G401.6 (cell line): ENCODE measurements around the gene CPE.

Experiments
- FAIRE-seq: peaks from 2 replicates; lab custom pipeline; 2012; peaks lifted over from hg19 to GRCh38; lab: Jason Lieb, UNC

CPE gene

DNA sequence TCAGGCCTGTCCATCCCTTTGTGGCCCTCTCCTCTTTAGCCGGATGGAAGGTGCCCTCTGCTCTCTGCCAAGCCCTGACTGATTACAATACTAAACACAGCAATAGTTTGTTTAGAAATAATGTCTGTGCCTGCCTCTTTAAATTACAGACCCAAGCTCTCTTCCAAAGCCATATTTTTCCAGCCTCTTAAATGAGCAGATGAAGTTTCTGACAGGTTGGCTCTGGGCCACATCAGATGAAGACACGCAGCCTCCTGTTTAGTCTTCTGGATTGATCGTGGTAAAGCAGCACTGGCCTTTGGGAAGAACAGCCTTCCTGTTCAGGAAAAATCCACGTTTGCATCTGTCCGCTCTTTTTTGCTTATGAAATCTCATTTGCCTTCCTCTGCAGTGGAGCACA lies 133.6 kb downstream of the CPE start:
- FAIRE-seq, result peak; percentile 94

DNA sequence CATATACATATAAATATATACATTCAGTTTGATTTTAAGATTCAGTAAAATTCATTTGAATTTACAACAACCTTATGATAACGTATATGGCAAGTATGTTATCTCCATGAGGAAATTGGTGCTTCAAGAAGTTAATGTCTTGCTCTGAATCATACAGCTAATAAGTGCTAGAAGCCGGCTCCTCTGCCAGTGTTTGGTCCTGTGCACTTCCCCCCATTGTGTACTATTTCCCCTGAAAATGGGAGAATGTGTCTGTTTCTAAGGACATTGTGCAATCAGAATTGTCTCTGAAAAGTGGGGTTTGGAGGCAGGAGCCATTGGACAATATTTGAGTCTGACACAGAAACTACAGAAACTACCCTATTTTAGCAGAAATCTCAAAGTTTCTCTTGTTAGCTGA lies 135.9 kb downstream of the CPE start:
- peak; percentile 70 for FAIRE-seq

DNA sequence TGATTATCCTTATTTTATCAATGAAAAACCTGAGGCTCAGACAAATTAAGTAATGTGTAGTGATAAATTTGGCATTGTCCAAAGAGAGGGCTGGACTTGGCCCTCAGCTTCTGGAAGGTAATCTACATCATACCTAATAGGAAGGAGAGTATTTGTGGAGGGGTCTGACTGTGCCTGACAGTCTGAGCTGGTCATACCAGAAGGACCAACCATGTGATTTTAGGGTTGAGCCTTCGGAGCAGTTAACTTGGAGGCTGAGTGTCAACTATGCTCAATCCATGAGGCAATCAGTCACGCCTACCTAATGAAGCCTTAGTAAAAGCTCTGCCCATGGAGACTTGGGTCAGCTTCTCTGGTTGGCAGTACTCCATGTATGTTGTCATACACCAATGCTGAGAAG lies 136.4 kb downstream of the CPE start:
- no peak for FAIRE-seq

DNA sequence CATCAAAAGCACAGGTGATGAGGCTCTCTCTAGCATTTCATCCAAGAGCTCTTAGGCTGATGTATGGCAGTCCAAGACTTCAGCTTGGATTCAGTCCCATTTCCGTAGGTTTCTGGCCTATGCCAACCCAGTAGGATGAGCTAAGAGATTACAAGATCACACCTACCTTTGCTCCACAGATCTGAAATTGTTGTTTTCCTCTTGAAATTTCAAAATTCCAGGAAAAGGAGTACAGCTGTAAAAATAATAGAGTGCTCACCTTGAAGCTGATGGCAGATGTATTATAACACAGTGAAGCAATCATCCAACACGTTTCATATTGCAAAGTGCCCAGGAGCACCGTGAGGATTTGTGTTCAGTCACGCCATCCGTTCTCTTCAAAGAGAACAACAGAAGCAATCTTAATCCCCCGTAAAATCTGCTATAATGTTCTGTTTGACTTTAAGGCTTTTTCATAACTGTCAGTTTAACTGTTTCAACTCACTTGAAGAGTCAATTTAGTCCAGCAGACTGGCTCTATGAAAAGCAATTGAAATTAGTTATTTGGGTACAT lies 137.5 kb downstream of the CPE start:
- FAIRE-seq, result peak; percentile 73

DNA sequence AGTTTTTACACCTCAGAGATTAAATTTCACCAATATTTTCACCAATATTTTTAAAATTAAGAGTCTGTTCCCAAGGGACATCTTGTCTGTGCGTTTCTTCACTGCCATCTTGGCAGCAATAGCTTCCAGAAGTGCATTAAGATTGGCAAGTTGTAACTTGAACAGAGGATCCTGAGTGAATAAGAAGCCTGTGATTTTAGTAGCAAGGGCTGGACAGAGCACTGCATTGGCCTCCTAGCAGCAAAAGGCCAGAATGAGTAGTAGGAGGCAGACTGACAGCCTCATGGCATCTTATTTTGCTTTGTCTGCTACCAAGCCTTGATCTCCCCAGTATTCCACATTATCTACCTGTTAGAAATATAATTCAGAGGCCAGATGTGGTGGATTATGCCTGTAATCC lies 138.4 kb downstream of the CPE start:
- FAIRE-seq, result no peak

DNA sequence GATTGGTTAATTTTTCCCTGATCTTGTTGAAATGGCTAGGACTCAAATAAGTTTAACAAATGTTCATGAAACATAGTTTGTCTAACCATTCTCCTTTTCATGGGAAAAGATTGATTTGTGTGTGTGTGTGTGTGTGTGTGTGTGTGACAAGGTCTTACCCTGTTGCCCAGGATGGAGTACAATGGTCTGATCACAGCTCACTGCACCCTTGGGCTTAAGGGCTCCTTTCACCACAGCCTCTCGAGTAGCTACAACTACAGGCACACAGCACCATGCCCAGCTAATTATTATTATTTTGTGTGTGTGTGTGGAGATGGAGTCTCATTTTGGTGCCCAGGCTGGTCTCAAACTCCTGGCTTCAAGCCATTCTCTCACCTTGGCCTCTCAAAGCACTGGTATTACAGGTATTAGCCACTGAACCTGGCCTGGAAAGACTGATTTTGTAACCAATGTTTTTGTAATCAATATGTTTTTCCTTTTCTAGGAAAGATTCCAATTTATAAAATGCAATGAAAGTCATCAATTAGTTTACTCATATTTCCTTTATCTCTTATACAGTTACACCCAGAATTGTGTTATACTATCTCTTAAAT lies 139.3 kb downstream of the CPE start:
- peak; percentile 77 for FAIRE-seq

DNA sequence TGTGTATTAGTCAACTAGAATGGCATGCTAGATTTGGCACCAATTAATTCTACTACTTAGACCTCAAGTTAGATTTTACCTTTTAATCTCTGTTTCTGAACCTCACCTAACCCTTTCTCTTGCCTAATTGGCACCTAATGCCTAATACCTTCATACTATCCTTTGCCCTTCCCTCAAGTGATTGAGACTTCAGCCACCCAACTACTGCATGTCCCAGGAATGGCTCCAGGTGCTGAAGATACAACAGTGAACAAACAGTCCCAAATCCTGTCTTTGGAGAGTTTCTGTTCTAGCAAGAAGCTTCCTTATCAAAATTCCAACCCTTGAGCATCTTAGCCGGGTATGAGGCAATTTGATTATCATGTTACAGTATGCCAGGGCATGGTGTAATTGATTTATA lies 139.9 kb downstream of the CPE start:
- no peak for FAIRE-seq

DNA sequence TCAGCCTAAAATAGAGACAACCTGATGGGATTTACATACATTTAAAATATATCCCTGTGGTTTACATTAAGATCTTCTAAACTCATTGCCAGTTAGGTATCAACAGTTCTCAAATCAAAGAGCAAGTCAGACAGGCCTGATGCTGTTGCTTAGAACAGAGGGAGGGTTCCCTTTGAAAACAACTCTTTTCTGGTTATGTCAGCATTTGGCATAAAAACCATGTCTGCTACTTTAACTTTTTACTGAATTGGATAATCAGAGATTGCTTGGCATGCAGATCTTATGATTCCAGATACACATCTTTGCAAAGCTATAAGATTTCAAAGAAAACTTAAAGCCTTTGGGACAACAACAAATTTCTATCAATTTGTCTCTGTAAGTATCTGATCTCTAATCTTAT lies 140.8 kb downstream of the CPE start:
- FAIRE-seq, result peak; percentile 87

DNA sequence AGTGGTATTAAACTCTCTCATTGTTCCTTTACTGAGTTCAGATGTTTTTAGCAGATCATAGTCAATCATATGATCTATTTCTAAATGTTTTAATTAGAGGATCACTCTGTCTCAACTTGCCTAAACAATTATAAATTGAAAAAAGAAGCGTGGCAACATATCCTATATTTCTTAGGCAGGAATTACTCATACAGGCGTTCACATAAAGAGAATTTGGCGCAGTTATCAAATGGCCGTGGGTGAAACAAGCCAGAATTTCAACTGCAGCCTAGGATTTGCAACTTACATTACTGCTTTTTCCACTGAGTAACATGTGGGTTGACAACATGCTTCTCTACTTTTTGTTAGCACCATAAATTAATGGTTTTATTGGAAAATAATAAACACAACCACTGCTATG lies 141.3 kb downstream of the CPE start:
- FAIRE-seq, result no peak

DNA sequence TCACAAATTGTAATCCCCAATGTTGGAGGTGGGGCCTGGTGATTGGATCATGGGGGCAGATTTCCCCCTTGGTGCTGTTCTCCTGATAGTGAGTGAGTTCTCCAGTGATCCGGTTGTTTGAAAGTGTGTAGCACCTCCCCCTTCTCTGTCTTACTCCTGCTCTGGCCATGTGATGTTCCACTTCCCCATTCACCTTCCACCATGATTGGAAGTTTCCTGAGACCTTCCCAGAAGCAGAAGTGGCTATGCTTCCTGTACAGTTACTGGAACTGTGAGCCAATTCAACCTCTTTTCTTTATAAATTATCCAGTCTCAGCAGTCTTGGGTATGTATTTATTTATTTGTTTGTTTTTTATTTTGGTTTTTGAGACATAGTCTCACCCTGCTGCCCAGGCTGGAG lies 143.2 kb downstream of the CPE start:
- no peak for FAIRE-seq

DNA sequence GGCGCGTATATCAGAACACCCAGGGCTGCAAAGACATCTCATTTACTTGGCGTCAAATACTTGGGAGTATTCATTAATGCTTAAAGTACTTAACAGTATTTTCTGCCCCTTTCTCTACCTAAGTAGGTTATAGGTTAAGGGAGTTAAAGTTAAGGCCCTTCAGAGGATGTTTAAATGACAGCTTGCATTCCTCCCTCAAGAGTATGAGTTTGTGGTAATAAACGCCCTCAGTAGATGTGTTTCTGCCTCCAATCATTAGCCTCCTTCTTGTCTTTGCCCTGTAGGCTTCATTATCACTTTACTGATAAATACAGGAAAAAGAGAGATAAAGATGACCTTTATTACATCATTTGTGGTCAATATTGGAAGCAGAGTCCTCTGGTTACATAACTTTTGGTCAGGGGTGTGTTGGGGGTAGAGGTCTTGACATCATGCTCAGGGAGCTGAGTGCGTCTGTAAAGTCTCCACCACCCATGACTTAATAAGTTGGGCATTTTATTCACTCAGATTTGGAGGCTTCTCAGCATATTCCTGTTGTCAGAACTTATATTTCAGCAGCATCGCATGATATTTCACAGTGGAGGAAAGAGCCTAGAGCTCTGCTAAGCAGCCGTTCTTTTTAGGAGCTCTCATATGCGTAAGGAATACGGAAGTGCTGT lies 145.9 kb downstream of the CPE start:
- peak; percentile 97 for FAIRE-seq

DNA sequence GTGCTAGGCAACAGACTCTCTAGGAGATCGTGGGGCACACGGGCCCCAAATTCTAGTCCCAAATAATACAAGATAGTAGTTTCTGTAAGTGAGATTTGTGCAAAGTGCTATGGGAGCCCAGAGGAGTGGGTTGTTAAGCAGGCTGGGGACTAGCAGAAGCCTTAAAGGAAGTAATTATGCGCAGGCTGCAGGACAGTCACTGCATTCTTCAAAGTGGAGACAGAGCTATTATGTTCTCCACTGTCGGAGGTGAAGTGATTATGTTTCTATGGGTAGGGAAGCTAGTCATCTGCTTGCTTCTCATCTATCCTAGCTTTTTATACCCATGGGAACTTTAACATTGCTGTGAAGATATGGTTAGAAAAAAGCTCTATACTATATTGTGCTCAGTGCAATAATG lies 154.2 kb downstream of the CPE start:
- FAIRE-seq, result peak; percentile 98

DNA sequence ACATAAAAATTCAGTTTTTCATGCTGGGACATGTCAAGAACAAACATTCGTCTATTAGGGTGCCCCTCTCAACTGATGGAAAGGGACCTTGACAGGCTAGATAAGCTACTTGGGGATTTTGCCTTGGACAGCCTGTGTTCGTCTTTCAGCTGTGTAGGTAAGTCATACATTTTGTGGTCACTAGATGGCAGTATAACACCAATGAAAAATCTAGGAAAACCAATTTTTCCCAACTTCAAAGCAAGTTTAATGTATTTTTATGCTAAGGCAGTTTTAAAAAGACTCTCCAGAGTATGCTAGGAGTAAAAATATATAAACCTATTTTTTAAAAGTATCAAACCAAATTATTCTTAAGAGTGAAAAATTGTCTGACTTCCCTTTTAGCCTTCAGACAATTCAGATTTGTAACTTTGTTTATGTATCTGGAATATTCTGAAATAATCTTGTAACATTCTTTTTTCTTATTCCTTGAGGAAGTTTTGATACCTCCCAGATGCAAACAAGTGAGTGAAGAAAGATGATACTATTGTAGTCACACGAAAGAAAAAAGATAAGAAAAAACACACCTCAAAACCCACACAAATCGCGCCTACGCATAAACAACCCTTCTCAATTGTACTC lies 158.3 kb downstream of the CPE start:
- peak; percentile 100 for FAIRE-seq

DNA sequence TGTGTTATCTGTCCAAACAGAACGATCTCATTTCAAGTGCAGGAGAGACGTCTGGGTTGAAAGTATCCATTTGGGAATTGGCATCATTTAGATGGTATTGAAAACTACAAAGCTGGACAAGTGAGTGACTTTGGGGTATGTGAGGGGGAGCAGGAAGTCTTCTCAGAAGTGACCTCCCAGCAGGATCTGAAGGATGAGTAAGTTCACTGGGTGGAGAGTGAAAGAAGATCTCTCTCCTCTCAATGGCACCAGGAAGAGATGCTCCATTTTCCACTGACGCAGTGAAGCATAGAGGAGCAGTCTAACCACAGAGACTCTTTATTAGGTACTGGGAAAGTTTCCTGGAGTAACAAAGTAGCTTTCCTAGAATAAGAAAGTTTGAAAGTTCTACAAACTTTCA lies 161.0 kb downstream of the CPE start:
- FAIRE-seq, result peak; percentile 60

DNA sequence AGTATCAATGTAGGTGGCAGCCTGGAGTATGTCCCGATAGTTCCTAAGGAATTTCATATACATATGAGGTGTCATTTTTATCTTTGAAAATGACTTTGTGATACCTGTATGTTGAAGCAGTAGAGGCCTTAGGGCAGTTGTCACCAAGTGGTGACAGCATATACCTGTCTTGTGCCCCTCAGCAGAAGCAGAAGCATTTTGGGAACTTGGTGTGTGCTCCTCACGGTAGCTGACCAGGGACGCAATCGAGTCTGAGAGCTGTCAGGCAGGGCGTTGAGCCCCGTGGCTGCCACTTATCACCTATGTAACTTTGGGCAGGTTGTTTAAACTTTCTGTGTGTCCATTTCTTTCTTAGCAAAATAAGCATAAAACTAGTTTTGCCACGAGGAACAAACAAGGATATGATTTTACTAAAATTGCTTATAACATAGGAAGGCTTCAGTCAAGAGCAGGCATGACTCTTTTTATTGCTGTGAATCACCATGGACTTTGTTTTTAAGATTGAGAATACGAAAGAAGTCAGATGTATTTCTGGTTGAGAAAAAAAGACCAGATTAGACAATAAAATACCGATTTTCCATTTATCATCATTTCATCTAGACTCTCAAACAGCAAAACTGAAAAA lies 161.5 kb downstream of the CPE start:
- no peak for FAIRE-seq

DNA sequence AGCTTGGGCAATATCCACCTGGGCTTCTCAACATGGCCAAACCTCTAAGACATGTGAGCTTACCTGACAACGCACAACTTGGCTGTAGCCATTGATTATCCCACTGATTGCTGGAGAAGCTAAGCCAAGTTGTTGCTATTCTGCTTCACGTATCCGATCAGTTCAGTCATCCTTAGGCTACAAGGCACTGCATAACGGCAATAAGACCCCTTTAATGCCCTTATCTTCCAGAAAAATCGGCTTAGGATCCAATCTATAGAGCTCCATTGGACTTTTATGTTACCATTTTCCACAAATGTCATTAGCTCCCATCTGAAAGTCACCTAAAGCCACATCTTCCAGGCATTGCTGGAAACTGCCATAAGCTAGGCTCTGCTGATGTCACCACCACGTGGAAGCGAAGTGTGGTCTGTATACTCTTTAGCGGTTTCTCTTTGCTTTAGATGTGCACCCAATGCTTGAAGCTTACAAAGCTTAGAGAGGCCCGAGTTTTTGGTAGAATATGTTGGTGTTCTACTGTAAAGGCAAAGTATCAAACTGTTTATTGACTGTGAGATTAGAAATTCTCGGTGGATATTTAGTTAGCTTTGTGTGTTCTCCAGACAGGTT lies 163.1 kb downstream of the CPE start:
- FAIRE-seq, result peak; percentile 56

DNA sequence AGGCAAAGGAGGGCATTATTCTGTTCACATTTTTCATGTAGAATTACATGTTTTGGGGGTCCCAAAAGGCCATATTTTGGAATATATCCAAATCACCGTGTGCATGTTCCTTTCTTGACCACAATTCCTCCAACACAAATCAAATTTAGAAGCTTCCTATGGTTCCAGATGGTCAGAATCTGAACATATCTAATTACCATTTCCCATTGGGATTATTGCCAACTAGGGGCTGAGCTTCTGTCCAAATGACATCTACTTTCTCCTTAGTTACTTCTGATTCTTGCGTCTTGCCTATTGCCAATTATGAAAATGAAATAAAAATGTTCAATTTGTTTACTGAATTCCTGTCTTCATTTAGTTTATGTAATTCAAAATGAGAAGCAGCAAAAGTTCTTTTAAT lies 163.7 kb downstream of the CPE start:
- FAIRE-seq, result no peak
